Stimulated activated naive CD8-positive, alpha-beta T cell treated with anti-CD3 and anti-CD28 coated beads, Interleukin-15, Interleukin-2, amounts not matched to agents 100 ng/mL and 50 ng/mL, for 24 hours (primary cell): ENCODE measurements around the gene KIZ.

Experiments
- H3K27ac Mint-ChIP-seq: one replicate; pipeline ENCODE4 v1.8.0; 2021; ENCODE audit warnings: mild to moderate bottlenecking, mixed read lengths
- H3K27me3 Mint-ChIP-seq: one replicate; pipeline ENCODE4 v1.8.0; 2021; ENCODE audit warnings: mixed read lengths
- H3K36me3 Mint-ChIP-seq: one replicate; pipeline ENCODE4 v1.8.0; 2021; ENCODE audit warnings: low read depth, mixed read lengths
- H3K4me1 Mint-ChIP-seq: one replicate; pipeline ENCODE4 v1.8.0; 2021; ENCODE audit warnings: low read depth, mixed read lengths
- H3K4me3 Mint-ChIP-seq: one replicate; pipeline ENCODE4 v1.8.0; 2021; ENCODE audit warnings: mild to moderate bottlenecking, mixed read lengths
- H3K9me3 Mint-ChIP-seq: one replicate; pipeline ENCODE4 v1.8.0; 2021; ENCODE audit warnings: mixed read lengths

The KIZ gene

GRCh38 chr20:21191839-21192238 is 66.0 kb downstream of the KIZ start:
- H3K27ac Mint-ChIP-seq = no peak overlapping the region
- no peaks in the 10 kb centered on the region for H3K4me1 Mint-ChIP-seq
- peaks cover 9% of the 10 kb centered on the region for H3K36me3 Mint-ChIP-seq
- H3K4me3 Mint-ChIP-seq = no peak overlapping the region
- no peaks in the 10 kb centered on the region for H3K27me3 Mint-ChIP-seq
- H3K9me3 Mint-ChIP-seq = no peaks in the 10 kb centered on the region

- H3K4me1 Mint-ChIP-seq = no peaks in the 10 kb centered on the region
- H3K27ac Mint-ChIP-seq = no peak overlapping the region
- no peaks in the 10 kb centered on the region for H3K27me3 Mint-ChIP-seq
- no peaks in the 10 kb centered on the region for H3K9me3 Mint-ChIP-seq
- H3K4me3 Mint-ChIP-seq = no peak overlapping the region
- H3K36me3 Mint-ChIP-seq = peaks cover 12% of the 10 kb centered on the region
Measured at GRCh38 chr20:21202259-21202658, 76.4 kb downstream of the KIZ start.

- Mint-ChIP-seq H3K27ac (no peak overlapping the region), H3K4me3 (no peak overlapping the region), H3K4me1 (no peaks in the 10 kb centered on the region), H3K9me3 (no peaks in the 10 kb centered on the region), H3K36me3 (peaks cover 12% of the 10 kb centered on the region), H3K27me3 (no peaks in the 10 kb centered on the region)
Measured at GRCh38 chr20:21203088-21203656, 77.3 kb downstream of the KIZ start.

GRCh38 chr20:21206584-21206983 is 80.7 kb downstream of the KIZ start:
- Mint-ChIP-seq H3K4me1 (no peaks in the 10 kb centered on the region), H3K4me3 (no peak overlapping the region), H3K27me3 (no peaks in the 10 kb centered on the region), H3K9me3 (no peaks in the 10 kb centered on the region), H3K36me3 (peaks cover 12% of the 10 kb centered on the region), H3K27ac (no peak overlapping the region)

- Mint-ChIP-seq H3K9me3 (no peaks in the 10 kb centered on the region), H3K27ac (no peak overlapping the region), H3K36me3 (peaks cover 12% of the 10 kb centered on the region)
Measured at GRCh38 chr20:21208999-21209398, 83.1 kb downstream of the KIZ start.

GRCh38 chr20:21209668-21210067 is 83.8 kb downstream of the KIZ start:
- Mint-ChIP-seq H3K27ac (no peak overlapping the region), H3K27me3 (no peaks in the 10 kb centered on the region), H3K4me1 (no peaks in the 10 kb centered on the region), H3K4me3 (no peak overlapping the region), H3K36me3 (peaks cover 12% of the 10 kb centered on the region), H3K9me3 (no peaks in the 10 kb centered on the region)

More at GRCh38 chr20:21208999-21209398, 83.1 kb downstream of the KIZ start:
- Mint-ChIP-seq H3K4me3 (no peak overlapping the region), H3K4me1 (no peaks in the 10 kb centered on the region), H3K27me3 (no peaks in the 10 kb centered on the region)

GRCh38 chr20:21213691-21214090 is 87.8 kb downstream of the KIZ start:
- Mint-ChIP-seq H3K36me3 (no peaks in the 10 kb centered on the region), H3K27me3 (no peaks in the 10 kb centered on the region), H3K27ac (no peak overlapping the region), H3K9me3 (no peaks in the 10 kb centered on the region), H3K4me3 (no peak overlapping the region), H3K4me1 (no peaks in the 10 kb centered on the region)

GRCh38 chr20:21214431-21214830 is 88.5 kb downstream of the KIZ start:
- H3K27ac Mint-ChIP-seq = no peak overlapping the region
- no peaks in the 10 kb centered on the region for H3K27me3 Mint-ChIP-seq
- H3K9me3 Mint-ChIP-seq = no peaks in the 10 kb centered on the region
- no peak overlapping the region for H3K4me3 Mint-ChIP-seq
- no peaks in the 10 kb centered on the region for H3K36me3 Mint-ChIP-seq
- H3K4me1 Mint-ChIP-seq = no peaks in the 10 kb centered on the region

GRCh38 chr20:21219686-21220085 is 93.8 kb downstream of the KIZ start:
- no peaks in the 10 kb centered on the region for H3K4me1 Mint-ChIP-seq
- no peak overlapping the region for H3K27ac Mint-ChIP-seq
- no peaks in the 10 kb centered on the region for H3K36me3 Mint-ChIP-seq
- no peaks in the 10 kb centered on the region for H3K9me3 Mint-ChIP-seq
- no peaks in the 10 kb centered on the region for H3K27me3 Mint-ChIP-seq
- no peak overlapping the region for H3K4me3 Mint-ChIP-seq

GRCh38 chr20:21224217-21224616 is 98.3 kb downstream of the KIZ start:
- Mint-ChIP-seq H3K4me1 (no peaks in the 10 kb centered on the region), H3K9me3 (no peaks in the 10 kb centered on the region), H3K36me3 (peaks cover 4% of the 10 kb centered on the region), H3K4me3 (no peak overlapping the region), H3K27ac (no peak overlapping the region), H3K27me3 (no peaks in the 10 kb centered on the region)

GRCh38 chr20:21225215-21225947 is 99.5 kb downstream of the KIZ start:
- H3K4me3 Mint-ChIP-seq = no peak overlapping the region
- no peaks in the 10 kb centered on the region for H3K4me1 Mint-ChIP-seq
- no peak overlapping the region for H3K27ac Mint-ChIP-seq
- H3K27me3 Mint-ChIP-seq = no peaks in the 10 kb centered on the region
- H3K36me3 Mint-ChIP-seq = peaks cover 5% of the 10 kb centered on the region
- no peaks in the 10 kb centered on the region for H3K9me3 Mint-ChIP-seq

GRCh38 chr20:21228511-21228910 is 102.6 kb downstream of the KIZ start:
- Mint-ChIP-seq H3K4me1 (no peaks in the 10 kb centered on the region), H3K4me3 (no peak overlapping the region), H3K9me3 (no peaks in the 10 kb centered on the region), H3K27me3 (no peaks in the 10 kb centered on the region), H3K36me3 (peaks cover 11% of the 10 kb centered on the region), H3K27ac (no peak overlapping the region)

GRCh38 chr20:21229163-21229562 is 103.3 kb downstream of the KIZ start:
- Mint-ChIP-seq H3K4me1 (no peaks in the 10 kb centered on the region), H3K27ac (no peak overlapping the region), H3K27me3 (no peaks in the 10 kb centered on the region), H3K9me3 (no peaks in the 10 kb centered on the region), H3K4me3 (no peak overlapping the region), H3K36me3 (peaks cover 11% of the 10 kb centered on the region)

- Mint-ChIP-seq H3K36me3 (peaks cover 11% of the 10 kb centered on the region), H3K9me3 (no peaks in the 10 kb centered on the region)
Measured at GRCh38 chr20:21230220-21230619, 104.3 kb downstream of the KIZ start.

GRCh38 chr20:21230686-21231085 is 104.8 kb downstream of the KIZ start:
- H3K27me3 Mint-ChIP-seq = no peaks in the 10 kb centered on the region
- H3K9me3 Mint-ChIP-seq = no peaks in the 10 kb centered on the region
- peaks cover 7% of the 10 kb centered on the region for H3K36me3 Mint-ChIP-seq
- H3K4me3 Mint-ChIP-seq = no peak overlapping the region
- H3K4me1 Mint-ChIP-seq = no peaks in the 10 kb centered on the region
- no peak overlapping the region for H3K27ac Mint-ChIP-seq

More at GRCh38 chr20:21230220-21230619, 104.3 kb downstream of the KIZ start:
- Mint-ChIP-seq H3K4me3 (no peak overlapping the region), H3K27ac (no peak overlapping the region), H3K27me3 (no peaks in the 10 kb centered on the region), H3K4me1 (no peaks in the 10 kb centered on the region)
